KOPT-K1 (cell line): ENCODE results near the gene TMED4.

ENCODE experiments used
- H3K27ac ChIP-seq: fragments of 200-600 bp; sonication (generic); 2 replicates; pipeline ENCODE4 v1.5.1; 2016; ENCODE audit warnings: antibody characterized with exemption, mild to moderate bottlenecking, low read depth, low read length; ENCODE audit not compliant: poor library complexity, severe bottlenecking
- H3K36me3 ChIP-seq: fragments of 200-600 bp; sonication (generic); 2 replicates; pipeline ENCODE4 v1.5.1; 2017; ENCODE audit warnings: antibody characterized with exemption, mild to moderate bottlenecking, low read length, moderate library complexity; ENCODE audit not compliant: insufficient read depth
- H3K9me3 ChIP-seq: fragments of 200-600 bp; sonication (generic); 2 replicates; pipeline ENCODE4 v1.5.1; 2017; ENCODE audit warnings: antibody characterized with exemption, low read length, mild to moderate bottlenecking; ENCODE audit not compliant: insufficient read depth, poor library complexity, severe bottlenecking

The TMED4 gene

GRCh38 chr7:44541876-44542610 lies 40.0 kb downstream of the TMED4 start:
- no peaks in the 10 kb centered on the region for H3K9me3 ChIP-seq
- H3K27ac ChIP-seq: no peak overlapping the region
- no peaks in the 10 kb centered on the region for H3K36me3 ChIP-seq

DNA sequence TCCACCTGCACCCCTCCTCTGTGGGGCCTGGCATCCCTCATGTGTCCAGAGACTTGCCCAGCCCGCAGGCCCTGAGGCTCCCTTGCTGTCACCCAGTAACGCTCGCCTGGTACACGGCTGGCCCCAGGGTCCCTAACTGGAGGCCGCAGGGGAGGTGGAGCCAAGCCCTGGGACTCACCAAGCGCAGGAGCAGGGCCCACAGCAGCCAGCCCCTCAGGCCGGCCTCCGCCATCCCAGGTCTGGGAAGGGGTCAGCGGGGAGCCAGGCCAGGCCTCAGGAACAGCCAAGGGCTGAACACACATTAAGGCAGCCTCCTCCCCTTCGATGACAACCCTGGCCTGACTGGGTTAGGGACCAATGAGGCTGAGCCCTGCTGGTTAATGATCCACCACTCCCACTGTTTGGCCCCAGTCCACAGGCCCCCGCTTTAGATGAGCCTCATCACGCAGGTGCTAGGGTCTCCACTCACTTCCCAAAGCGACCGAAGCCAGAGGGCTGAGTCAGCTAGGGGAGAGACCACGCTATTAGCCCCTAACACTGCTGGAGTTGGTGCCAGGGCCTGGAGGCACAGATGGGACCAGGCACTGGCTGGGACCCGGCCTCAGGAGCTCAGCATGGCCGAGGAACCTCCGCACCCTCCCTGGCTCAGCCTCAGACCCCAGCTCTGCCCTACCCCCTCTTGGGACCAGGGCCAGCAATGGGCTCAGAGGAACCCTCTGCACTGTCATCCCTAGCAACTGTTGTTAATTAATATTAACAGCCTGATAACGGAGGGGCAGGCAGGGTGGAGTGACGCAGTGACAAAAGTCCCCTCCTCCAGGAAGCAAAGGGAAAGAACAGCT lies 40.8 kb downstream of the TMED4 start, which contains the start of gene NPC1L1:
Gene NPC1L1, minus strand, starts transcription at position 303 of the 842 bp plus-strand sequence. Its CDS starts 71 bp downstream, at position 232.
- H3K36me3 ChIP-seq: no peaks in the 10 kb centered on the region
- H3K27ac ChIP-seq: no peak within 1 kb of the TSS
- H3K9me3 ChIP-seq: no peaks in the 10 kb centered on the region

GRCh38 chr7:44540592-44541027 lies 41.4 kb downstream of the TMED4 start:
- Histone ChIP-seq H3K36me3 (no peaks in the 10 kb centered on the region), H3K9me3 (no peaks in the 10 kb centered on the region), H3K27ac (no peak overlapping the region)

DNA sequence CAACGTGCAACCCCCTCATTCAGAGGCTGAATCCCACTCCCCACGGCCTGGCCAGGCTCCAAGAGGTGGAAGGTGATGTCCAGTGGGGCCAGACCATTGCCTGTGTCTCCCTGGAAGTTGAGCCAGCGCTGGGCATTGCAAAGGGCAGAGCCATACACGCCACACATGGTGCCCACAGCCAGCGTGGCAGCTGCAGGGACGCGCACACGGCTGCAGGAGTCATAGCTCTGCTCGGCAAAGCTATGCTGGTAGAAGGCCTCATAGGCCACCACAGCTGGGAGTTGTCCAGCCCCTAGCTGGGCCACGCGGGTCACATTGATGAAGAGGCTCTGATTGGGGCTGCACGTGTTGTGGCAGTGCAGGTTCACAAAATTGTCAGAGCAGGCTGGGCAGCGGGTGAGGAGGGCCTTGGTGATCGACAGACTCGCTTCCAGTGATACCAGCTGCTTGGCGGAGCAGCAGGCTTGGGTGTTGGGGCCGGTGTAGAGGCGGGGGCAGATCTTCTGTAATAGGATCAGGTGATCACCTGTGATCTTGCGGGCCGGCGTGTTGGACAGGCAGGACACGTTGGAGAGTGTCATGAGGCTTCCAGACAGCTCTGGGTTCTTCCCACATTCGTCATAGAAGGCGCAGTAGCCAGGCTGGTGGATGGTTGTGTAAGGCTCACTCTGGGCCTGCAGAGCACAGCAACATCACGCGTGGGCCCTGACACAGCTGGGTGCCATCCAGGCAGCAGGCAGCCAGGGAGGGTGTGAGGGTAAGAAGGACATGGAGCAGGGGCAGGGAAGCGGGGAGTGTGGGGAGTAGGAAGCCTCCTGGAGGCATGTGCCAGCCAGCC lies 42.1 kb downstream of the TMED4 start:
- H3K36me3 ChIP-seq: no peaks in the 10 kb centered on the region
- H3K9me3 ChIP-seq: no peaks in the 10 kb centered on the region
- no peak overlapping the region for H3K27ac ChIP-seq

- no peak overlapping the region for H3K27ac ChIP-seq
- H3K36me3 ChIP-seq: no peaks in the 10 kb centered on the region
Measured at GRCh38 chr7:44538798-44539668, 43.0 kb downstream of the TMED4 start.

GRCh38 chr7:44538093-44538797 lies 43.8 kb downstream of the TMED4 start:
- no peak overlapping the region for H3K27ac ChIP-seq
- no peaks in the 10 kb centered on the region for H3K36me3 ChIP-seq
- no peaks in the 10 kb centered on the region for H3K9me3 ChIP-seq

More at GRCh38 chr7:44538798-44539668, 43.0 kb downstream of the TMED4 start:
- H3K9me3 ChIP-seq: no peaks in the 10 kb centered on the region

DNA sequence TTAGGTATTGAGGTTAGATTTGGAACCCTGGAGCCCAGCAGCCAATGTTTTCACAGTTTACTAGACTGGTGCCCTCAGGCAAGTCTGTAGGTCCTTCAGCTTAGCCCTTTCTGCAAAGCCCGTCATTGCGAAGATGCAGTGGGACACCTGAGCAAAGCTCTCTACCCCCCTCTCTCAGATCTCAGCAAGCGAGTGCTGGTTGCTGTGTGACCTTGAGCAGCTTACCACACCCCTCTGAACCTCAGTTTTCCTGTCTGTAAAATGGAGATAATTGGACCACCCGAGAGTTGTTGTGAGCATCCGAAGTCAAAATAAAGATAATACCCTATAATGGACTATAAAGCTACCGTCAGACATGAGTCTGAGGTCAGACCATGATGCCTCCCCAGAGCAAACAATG lies 44.6 kb downstream of the TMED4 start:
- H3K36me3 ChIP-seq: no peaks in the 10 kb centered on the region
- H3K27ac ChIP-seq: no peak overlapping the region
- H3K9me3 ChIP-seq: no peaks in the 10 kb centered on the region

- no peaks in the 10 kb centered on the region for H3K36me3 ChIP-seq
Measured at GRCh38 chr7:44536090-44536489, 45.9 kb downstream of the TMED4 start.

DNA sequence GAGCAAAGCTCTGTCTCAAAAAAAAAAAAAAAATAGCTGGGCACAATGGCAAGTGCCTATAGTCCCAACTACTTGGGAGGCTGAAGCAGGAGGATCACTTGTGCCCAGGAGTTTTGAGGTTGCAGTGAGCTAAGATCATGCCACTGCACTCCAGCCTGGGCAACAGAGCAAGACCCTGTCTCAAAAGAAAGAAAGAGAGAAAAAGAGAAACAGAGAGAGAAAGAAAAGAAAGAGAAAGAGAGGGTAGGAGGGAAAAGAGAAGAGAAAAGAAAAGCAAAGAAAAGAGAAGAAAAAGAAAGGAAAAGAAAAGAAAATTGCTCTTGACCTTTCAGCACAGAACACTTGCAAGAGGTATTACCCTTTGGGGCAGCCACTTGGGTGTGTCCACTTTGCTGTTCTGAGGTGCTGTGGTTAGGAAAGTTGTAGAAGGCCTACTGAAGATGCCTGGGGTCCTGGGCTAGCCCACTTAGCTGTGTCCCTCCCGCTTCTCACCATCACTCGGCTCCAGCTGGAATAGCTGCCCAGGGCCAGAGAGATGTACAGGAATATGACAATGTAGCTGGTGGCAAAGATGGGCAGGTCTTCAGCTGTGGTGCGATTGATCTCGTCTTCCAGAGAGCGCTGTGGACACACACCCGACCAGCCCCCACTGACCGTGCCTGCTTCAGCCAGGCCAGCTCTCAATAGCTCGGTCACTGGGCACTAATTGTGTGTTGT lies 46.5 kb downstream of the TMED4 start:
- Histone ChIP-seq H3K36me3 (no peaks in the 10 kb centered on the region), H3K27ac (no peak overlapping the region)

More at GRCh38 chr7:44536090-44536489, 45.9 kb downstream of the TMED4 start:
- Histone ChIP-seq H3K9me3 (no peaks in the 10 kb centered on the region), H3K27ac (no peak overlapping the region)

DNA sequence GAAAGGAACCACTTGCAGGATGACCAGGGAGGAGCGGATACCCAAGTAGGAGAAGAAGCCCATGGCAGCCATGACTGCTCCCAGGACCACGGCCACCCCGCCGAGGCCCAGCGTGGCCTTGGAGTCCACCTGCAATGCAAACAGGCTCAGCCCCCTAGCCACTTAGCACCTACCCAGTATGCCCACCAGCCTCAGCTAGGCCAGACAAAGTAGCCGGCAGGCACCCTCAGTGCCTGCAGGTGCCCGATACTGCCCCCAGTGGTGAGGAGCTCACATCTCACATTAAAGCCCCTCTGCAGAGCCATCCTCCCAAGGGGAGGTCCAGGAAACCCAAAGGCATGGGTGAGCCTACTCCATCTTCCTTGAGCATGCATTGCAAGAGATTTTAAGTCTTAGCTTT lies 47.5 kb downstream of the TMED4 start:
- Histone ChIP-seq H3K9me3 (no peaks in the 10 kb centered on the region), H3K36me3 (no peaks in the 10 kb centered on the region)

More for the DNA sequence above, 46.5 kb downstream of the TMED4 start:
- no peaks in the 10 kb centered on the region for H3K9me3 ChIP-seq

GRCh38 chr7:44534087-44534486 lies 47.9 kb downstream of the TMED4 start:
- H3K9me3 ChIP-seq: no peaks in the 10 kb centered on the region
- no peaks in the 10 kb centered on the region for H3K36me3 ChIP-seq
- no peak overlapping the region for H3K27ac ChIP-seq

More for the DNA sequence above, 47.5 kb downstream of the TMED4 start:
- H3K27ac ChIP-seq: no peak overlapping the region

DNA sequence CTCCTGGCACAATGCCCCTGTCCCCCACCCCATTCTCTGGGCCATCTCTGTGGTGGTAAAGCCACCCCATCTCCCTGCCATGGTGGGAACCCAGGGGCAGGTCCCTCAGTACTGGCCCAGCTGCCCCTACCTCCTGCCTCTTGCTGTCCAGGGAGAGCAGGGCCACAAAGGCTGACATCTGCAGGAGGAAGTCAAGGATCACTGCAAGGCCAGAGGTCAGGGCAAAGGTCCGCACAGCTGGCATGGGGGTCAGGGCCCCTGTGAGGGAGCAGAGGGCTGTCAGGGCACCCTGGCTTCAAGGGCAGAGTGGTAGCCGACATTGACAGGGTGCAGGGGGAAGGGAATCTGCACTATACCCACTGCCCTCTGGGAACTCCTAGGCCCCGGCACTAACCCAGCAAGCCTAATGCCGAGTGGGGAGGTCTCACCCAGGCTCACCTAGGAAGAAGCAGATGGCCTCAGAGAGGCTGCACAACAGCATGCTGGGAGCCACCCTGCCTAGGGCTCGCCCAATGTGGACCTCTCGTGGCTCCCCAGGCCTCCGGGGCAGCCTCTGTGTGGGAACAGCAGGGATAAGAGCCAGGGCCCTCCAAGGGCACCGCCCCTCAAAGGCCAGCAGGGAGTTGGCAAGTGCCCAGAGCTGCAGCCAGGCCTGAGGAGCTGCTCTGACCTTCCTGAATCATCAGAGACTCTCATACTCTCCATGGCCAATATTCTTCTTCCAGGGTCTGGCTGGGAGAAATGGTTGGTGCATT lies 48.6 kb downstream of the TMED4 start:
- Histone ChIP-seq H3K27ac (no peak overlapping the region), H3K9me3 (no peaks in the 10 kb centered on the region), H3K36me3 (no peaks in the 10 kb centered on the region)
